Testis (tissue), 2 donors: ENCODE data around the gene CD1E.

Experiments used
- CTCF ChIP-seq, 3 experiments: fragments of 450-650 bp in 2 of 3; fragments of 200-600 bp in 1 of 3; sonication (generic) in 1 of 3; IDR thresholded peaks; one replicate each; pipeline ENCODE4 v1.5.1; 2016 to 2019; ENCODE audit warnings: antibody characterized with exemption in 3 of 3, mild to moderate bottlenecking in 2 of 3, moderate library complexity in 1 of 3
- POLR2A ChIP-seq: fragments of 450-650 bp; IDR thresholded peaks from one replicate; pipeline ENCODE4 v1.6.1; 2017; ENCODE audit warnings: antibody characterized with exemption, mild to moderate bottlenecking, moderate library complexity

GRCh38 chr1:158391099-158391498 is 37.4 kb downstream of the CD1E start:
- TF ChIP-seq CTCF (IDR thresholded peaks at IDR 0.05) (no peak), POLR2A (no peak)
